Nephron progenitor cell (in vitro differentiated cells): ENCODE data around the gene SMTNL1.
A peak's percentile ranks its signal among the peaks of the same experiment; 100 is the strongest.

Experiments used
- DNase-seq: peaks from one replicate; pipeline ENCODE4 v3.0.0; 2021
- H3K27ac Mint-ChIP-seq: 2 replicates; pipeline ENCODE4 v1.8.0; 2021; ENCODE audit warnings: mild to moderate bottlenecking, moderate library complexity, mixed read lengths
- H3K27me3 Mint-ChIP-seq: 2 replicates; pipeline ENCODE4 v1.8.0; 2021; ENCODE audit warnings: mild to moderate bottlenecking, low read depth, mixed read lengths; ENCODE audit not compliant: poor library complexity
- H3K36me3 Mint-ChIP-seq: 2 replicates; pipeline ENCODE4 v1.8.0; 2021; ENCODE audit warnings: low read depth, mixed read lengths
- H3K4me1 Mint-ChIP-seq: 2 replicates; pipeline ENCODE4 v1.8.0; 2021; ENCODE audit warnings: mixed read lengths
- H3K4me3 Mint-ChIP-seq: 2 replicates; pipeline ENCODE4 v1.8.0; 2021; ENCODE audit warnings: mild to moderate bottlenecking, moderate library complexity, mixed read lengths
- H3K9me3 Mint-ChIP-seq: 2 replicates; pipeline ENCODE4 v1.8.0; 2021; ENCODE audit warnings: mild to moderate bottlenecking, moderate library complexity, mixed read lengths
- CTCF ChIP-seq: fragments of 200-600 bp; sonication (generic); IDR thresholded peaks from 2 replicates; pipeline ENCODE4 v1.5.0; 2021; ENCODE audit warnings: antibody characterized with exemption

Gene SMTNL1

DNA sequence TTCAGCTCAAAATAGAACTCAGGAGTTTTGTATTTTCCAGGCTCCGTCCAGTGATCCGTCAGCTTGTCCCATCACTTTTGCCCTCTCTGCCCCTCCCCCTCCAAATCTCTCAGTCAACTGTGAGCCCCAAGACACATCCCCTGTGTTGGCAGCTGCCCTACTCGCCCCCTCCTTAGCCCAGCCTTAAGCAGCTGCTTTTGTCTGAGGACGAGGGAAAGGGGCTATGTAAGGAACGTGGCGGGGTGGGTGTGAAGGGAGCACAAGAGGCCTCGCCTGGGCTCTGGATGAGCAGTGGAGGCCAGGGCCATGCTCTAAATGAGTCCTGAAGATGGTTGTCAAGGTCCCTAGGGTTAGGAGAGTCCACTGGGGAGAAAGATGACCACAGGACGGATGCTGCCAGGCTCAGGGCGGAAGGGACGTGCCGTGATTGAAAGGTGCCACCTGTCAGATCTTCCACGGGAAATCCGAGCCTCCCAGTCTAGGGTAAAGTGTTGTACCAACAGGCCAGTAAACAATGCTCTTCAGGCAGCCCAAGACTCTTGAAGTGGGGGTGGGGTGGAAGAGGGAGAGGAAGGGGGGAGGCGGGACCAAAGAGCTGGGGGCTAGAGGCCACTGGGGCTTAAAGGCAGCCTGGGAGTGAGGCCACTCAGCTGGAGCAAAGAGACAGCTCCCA, at the start of gene SMTNL1:
Gene SMTNL1, plus strand, starts transcription at position 649 of the 673 bp plus-strand sequence. CDS start 5,048 bp downstream, outside the sequence.
- Mint-ChIP-seq H3K36me3 (no peaks in the 10 kb centered on the region), H3K4me3 (no peak within 1 kb of the TSS), H3K4me1 (peaks cover 43% of the 10 kb centered on the region), H3K27ac (peak within 1 kb of the TSS; percentile 43), H3K27me3 (peaks cover 34% of the 10 kb centered on the region), H3K9me3 (no peaks in the 10 kb centered on the region)
- TF ChIP-seq CTCF, result no peak
- DNase-seq, result peak; percentile 12

DNA sequence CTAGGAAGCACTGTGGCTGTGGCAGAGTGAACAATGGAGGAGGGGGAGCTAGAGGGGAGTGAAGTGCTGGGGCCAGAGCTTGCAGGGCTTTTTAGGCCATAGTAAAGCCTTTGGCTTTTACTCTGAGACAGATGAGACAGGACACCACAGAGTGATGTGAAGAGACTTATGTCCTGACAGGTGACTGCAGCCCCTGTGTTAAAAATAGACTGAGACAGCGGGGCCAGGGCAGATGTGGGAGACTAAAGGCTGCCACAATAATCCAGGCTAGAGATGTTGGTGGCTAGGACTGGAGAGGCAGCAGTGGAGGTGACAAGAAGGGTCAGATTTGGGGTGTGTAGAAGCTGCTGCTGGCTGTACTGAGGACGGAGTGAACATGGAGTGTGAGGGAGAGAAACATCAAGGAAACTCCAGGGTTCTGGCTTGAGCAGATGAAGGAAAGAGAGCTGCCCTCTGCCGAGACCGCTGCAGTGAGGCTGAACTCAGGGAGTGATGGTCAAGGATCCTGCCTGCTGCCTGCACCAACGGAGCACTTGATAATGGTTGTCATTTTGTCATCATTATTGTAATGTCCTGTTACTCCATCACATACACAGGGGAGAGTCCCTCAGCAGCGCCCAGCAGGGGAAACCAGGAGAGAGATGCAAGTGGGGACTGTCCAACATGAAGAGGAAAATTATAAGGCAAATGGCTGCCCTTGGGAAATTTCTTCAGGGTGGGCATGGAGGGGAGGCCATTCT, 49.3 kb upstream of the SMTNL1 start:
- TF ChIP-seq CTCF, result no peak
- Mint-ChIP-seq H3K27me3 (peaks cover 3% of the 10 kb centered on the region), H3K4me3 (no peak overlapping the region), H3K9me3 (no peaks in the 10 kb centered on the region), H3K36me3 (peaks cover 9% of the 10 kb centered on the region), H3K27ac (peak overlapping the region; percentile 3), H3K4me1 (peaks cover 18% of the 10 kb centered on the region)
- no peak for DNase-seq

DNA sequence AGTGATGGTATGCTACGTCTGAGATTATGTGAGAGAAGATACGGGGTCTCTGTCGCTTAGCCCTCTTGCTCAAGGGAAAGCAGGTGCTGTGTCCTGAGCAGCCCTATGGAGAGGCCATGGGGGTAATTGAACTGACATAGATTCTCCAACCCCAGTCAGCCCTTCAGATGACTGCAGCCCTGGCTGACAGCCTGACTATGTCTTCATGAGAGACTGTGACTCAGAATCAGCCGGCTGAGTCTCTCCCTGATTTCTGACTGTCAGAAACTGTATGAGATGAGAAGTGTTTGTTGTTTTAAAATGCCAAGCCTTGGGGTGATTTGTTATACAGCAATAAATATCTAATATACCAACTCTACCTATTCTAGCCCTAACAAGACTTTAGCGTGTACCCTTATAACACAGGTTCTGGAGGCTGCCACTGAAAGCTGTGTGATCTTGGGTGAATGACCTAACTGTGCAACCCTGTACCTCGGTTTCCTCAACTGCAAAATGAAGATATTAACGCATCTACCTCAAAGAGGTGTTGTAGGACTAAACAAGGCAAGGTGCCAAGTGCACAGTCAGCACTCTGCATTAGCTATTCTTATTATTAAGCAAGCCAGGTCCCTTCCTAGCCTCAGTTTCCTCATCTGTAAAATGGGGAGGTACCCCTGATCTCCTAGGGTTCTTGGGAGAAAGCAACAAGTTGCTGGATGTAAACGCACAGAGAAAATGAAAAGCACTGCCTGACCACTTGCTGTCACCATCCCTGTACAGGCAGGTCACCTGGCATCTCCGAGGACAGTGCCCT, 46.7 kb upstream of the SMTNL1 start:
- Mint-ChIP-seq H3K27me3 (peaks cover 3% of the 10 kb centered on the region), H3K4me1 (peaks cover 12% of the 10 kb centered on the region), H3K4me3 (no peak overlapping the region), H3K9me3 (no peaks in the 10 kb centered on the region), H3K27ac (no peak overlapping the region), H3K36me3 (peaks cover 8% of the 10 kb centered on the region)
- DNase-seq, result no peak
- no peak for TF ChIP-seq CTCF

DNA sequence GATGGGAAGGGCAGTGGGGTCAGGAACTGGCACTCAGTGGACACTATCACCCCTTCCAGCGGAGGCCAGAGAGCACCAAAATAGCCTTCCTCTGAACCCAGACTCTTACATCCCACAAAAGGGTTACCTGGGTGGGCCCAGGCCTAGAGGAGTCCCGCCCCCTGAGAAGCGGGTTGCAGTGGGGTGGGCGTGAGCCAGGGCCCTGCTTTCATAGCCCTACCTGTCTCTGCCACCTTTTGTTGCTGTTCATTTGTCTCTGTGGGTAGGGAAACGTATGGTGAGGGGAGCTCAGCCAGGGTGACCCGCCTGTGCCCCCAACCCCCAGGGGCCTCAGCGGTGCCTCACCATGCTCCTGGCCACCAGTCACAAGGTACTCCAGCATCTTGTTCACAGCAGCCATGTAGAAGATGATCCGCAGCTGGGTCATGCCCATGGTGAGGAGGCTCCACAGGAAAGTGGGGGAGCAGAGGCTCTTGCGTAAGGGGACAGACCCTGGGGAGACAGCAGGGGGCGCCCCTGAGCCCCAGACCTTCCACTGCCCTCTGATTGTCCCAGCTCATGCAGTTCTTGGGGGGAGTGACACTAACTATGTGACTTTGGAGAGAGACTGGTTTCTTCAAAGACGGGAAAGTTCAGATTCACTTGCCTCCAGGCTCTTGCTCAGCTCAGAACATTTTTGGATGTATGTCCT, 45.9 kb upstream of the SMTNL1 start:
- peaks cover 10% of the 10 kb centered on the region for H3K36me3 Mint-ChIP-seq
- TF ChIP-seq CTCF, result peak; percentile 56
- peaks cover 6% of the 10 kb centered on the region for H3K27me3 Mint-ChIP-seq
- no peaks in the 10 kb centered on the region for H3K9me3 Mint-ChIP-seq
- H3K4me1 Mint-ChIP-seq, result peaks cover 20% of the 10 kb centered on the region
- no peak overlapping the region for H3K27ac Mint-ChIP-seq
- DNase-seq, result peak; percentile 54
- H3K4me3 Mint-ChIP-seq, result no peak overlapping the region

DNA sequence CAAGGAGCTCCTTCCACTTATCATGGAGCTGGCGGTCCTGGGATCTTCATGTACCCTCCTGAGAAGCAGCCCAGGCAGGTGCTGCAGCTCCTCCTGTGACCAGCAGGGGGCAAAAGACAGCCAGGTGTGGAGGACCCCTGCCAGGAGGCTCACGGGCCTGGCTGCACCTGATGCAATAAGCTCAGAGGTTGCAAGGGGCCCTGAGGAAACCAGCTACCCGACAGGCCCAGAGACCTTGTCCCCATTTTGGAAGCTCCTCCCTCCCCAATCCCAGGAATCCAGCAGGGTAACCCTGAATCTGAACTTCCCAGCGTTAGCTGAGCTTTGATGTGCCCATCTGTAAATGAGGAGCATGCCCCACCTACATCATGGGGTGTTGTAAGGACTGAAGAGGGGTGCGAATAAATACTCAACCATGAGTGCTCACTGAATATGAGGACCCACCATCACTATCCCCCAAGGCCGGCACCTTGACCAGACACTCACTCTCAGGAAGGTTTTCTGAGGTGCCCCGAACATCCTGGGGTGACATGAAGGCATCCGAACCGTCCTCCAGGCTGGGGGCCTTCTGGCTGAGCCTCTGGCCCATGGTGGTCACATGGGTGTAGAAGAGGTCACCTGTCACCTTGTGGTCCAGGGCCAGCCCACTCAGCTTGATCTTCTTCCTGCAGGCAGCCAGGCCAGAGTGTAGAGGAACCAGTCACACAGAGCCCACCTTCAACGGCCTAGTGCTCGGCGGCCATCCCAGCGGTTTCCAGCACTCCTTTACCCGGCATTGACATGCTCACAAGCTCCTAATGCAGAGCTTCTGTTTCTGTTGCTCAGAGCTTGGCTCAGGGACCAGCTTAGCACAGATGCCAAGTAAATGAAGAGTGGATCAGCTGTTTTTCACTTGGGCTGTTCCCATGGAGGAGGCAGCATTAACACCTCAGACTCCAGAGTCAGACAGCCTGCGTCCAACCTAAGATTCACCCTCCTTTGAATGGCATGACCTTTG, 43.6 kb upstream of the SMTNL1 start:
- H3K4me3 Mint-ChIP-seq, result no peak overlapping the region
- peak; percentile 91 for TF ChIP-seq CTCF
- no peaks in the 10 kb centered on the region for H3K9me3 Mint-ChIP-seq
- no peak overlapping the region for H3K27ac Mint-ChIP-seq
- H3K4me1 Mint-ChIP-seq, result peaks cover 29% of the 10 kb centered on the region
- H3K27me3 Mint-ChIP-seq, result peaks cover 14% of the 10 kb centered on the region
- DNase-seq, result peak; percentile 76
- H3K36me3 Mint-ChIP-seq, result peaks cover 10% of the 10 kb centered on the region
